ENCODE results near the gene TMPRSS6. TPM values are rescaled to one million over a fixed set of nuclear protein-coding genes. Genes with fewer than 3 reads are reported as not detected.
A peak's percentile ranks its signal among the peaks of the same experiment; 100 is the strongest.

Gene TMPRSS6
- total RNA-seq, 1 experiment from 2014 or later: 0.39 TPM

DNA sequence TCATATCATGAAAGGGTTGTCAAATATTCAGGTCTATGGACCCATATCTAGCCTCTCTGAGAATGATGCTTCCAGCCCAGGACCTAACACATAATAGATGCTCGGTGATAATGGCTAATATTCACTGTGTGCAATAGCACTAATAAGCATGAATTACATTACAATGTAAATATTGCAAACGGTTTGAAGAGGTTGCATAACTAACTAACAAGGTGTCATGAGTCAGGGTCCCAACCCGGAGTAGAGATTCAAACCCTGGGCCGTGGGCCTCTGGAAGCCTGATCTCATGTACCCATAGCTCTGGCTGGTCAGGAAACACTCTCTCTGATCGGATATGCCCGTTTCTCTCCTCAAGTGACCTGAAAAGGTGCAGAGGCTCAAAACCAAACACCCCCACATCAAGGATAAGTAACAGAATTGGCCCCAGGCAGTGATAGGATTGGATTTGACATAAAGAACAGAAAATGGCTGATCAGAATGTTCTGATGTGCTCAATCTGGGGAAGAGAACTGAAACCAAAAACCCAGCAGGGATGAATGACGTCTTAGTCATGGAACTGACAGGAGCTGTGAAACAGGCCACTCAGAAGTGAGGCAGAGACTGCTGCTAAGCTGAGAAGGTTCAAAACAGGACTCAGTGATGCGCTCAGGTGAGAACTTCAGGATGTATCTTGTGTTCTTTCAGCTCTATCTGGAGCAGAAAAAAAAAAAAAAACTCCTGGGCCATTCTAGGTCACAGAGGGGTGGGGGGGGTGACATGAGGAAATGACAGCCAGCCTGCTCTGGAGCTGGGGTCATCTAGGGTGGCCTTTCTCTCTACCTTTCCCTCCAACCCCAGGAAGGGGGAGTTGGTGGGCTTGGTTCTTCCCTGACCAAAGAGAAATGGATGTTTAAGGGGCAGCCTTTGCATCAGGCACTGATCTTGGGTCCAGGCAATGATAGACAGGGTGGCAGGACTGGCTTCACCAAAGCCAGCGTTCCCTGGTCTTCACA is 64.6 kb downstream of the TMPRSS6 start:
- H3K36me3 ChIP-seq (ENCODE audit: control insufficient read depth in 1 of 2, insufficient read depth in 2 of 2, low read length in 2 of 2): no peaks in the 10 kb centered on the region
- intact Hi-C loops (cut with micrococcal nuclease): loop anchor here (2.0 to 5.0 kb wide), 2 partner anchors 263 to 498 kb away; no protein-coding TSS in a partner anchor
- H3K9ac ChIP-seq (ENCODE audit: low read length): no peak overlapping the region
- no peaks in the 10 kb centered on the region for H3K9me2 ChIP-seq (ENCODE audit: insufficient read depth)
- H3K27me3 ChIP-seq (ENCODE audit: insufficient read depth, low read length): no peaks in the 10 kb centered on the region
- 0 out of 2 replicates have a peak overlapping the region, but pooled peaks have one; percentile 52 for H3K4me2 ChIP-seq (ENCODE audit: low read length)
- RAD21 ChIA-PET (ENCODE audit: low non-redundant PET in 1 of 2, low total read pairs in 2 of 2, uncharacterized antibody in 2 of 2, unreplicated experiment in 2 of 2): interaction anchor here (0.5 to 1.0 kb wide), 2 partner anchors 14 to 51 kb away, joined by 3 read pairs; no protein-coding TSS in a partner anchor
- peaks cover 6 to 35% of the 10 kb centered on the region in 2 experiments; a peak in 3 of 4 replicates for H3K4me1 ChIP-seq (ENCODE audit: control insufficient read depth in 1 of 2, insufficient read depth in 2 of 2, low read length in 2 of 2)
- TF ChIP-seq ZNF274 (IDR thresholded peaks at IDR 0.05; ENCODE audit: low read depth, low read length): no peak
- TF ChIP-seq REST (IDR thresholded peaks at IDR 0.05; ENCODE audit: low read depth): no peak
- no peak for DNase-seq (ENCODE audit: low read depth, low spot score)
- no peak for ATAC-seq
- H3K79me2 ChIP-seq (ENCODE audit: insufficient read depth, low read length): no peaks in the 10 kb centered on the region
- H4K20me1 ChIP-seq (ENCODE audit: insufficient read depth): no peaks in the 10 kb centered on the region
- CTCF ChIA-PET: interaction anchor here (0.5 to 4.1 kb wide), 10 partner anchors 10 to 1285 kb away, joined by 3 to 33 read pairs (median 5); partner anchors contain the start of gene IFT27
- POLR2A ChIA-PET: no interaction called here
- H3K27ac ChIP-seq (ENCODE audit: low read depth, low read length): no peak overlapping the region
- no peaks in the 10 kb centered on the region for H3K9me3 ChIP-seq (ENCODE audit: control insufficient read depth in 1 of 2, insufficient read depth in 1 of 2, low read depth in 1 of 2, low read length in 2 of 2)
- H3K4me3 ChIP-seq (replicated peaks in 1 of 2; ENCODE audit: low read depth in 1 of 2, low read length in 2 of 2): no peak overlapping the region
- H2AFZ ChIP-seq (ENCODE audit: low read depth, low read length, poor library complexity, severe bottlenecking): peak overlapping the region; percentile 85
- no TSS peak for BruUV-seq (replicated peaks)

Data from HCT116 (cell line).